Activated naive CD8-positive, alpha-beta T cell (primary cell): Measurements from ENCODE around the gene TBL1X.
A peak's percentile ranks its signal among the peaks of the same experiment; 100 is the strongest.

Experiments used
- H3K27ac Mint-ChIP-seq: one replicate; pipeline ENCODE4 v1.8.0; 2021; ENCODE audit warnings: mixed read lengths
- H3K27me3 Mint-ChIP-seq: one replicate; pipeline ENCODE4 v1.8.0; 2021; ENCODE audit warnings: mixed read lengths
- H3K36me3 Mint-ChIP-seq: one replicate; pipeline ENCODE4 v1.8.0; 2021; ENCODE audit warnings: mixed read lengths
- H3K4me1 Mint-ChIP-seq: one replicate; pipeline ENCODE4 v1.8.0; 2021; ENCODE audit warnings: low read depth, mixed read lengths
- H3K4me3 Mint-ChIP-seq: one replicate; pipeline ENCODE4 v1.8.0; 2021; ENCODE audit warnings: mild to moderate bottlenecking, mixed read lengths
- H3K9me3 Mint-ChIP-seq: one replicate; pipeline ENCODE4 v1.8.0; 2021; ENCODE audit warnings: low read depth, mixed read lengths

Gene TBL1X

DNA sequence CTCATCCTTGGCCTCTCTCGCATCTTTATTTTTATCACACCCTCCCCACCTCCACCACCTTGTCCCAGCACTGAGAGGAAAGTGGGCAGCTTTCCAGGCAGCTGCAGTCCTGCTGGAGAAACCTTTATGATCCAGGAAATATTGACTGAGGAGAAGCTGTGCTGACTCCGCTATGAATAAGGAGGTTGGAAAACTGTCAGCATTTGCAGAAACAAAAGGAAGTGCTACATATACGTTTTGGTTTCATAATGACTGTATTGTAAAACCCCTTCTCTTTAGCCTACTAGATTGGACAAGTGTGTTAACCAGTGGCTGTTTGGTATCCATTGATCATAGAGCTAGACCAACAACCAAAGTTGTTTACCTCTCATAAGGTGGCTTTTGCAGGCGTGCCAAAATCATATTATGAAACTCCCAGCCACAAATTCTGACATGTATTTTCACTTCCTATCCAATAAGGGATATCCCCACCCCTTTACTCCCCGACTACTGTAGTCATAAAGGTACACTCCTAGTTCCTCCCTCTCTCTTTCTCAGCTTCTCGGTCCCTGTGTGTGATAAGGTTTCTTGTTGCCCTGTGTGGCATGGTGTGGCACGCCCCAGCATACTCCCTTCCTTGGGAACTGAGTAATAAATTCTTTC, 212.4 kb downstream of the TBL1X start:
- H3K36me3 Mint-ChIP-seq = peaks cover 15% of the 10 kb centered on the region
- H3K27ac Mint-ChIP-seq = no peak overlapping the region
- no peaks in the 10 kb centered on the region for H3K9me3 Mint-ChIP-seq
- no peaks in the 10 kb centered on the region for H3K27me3 Mint-ChIP-seq
- peak overlapping the region; percentile 17 for H3K4me3 Mint-ChIP-seq
- H3K4me1 Mint-ChIP-seq = peaks cover 27% of the 10 kb centered on the region

DNA sequence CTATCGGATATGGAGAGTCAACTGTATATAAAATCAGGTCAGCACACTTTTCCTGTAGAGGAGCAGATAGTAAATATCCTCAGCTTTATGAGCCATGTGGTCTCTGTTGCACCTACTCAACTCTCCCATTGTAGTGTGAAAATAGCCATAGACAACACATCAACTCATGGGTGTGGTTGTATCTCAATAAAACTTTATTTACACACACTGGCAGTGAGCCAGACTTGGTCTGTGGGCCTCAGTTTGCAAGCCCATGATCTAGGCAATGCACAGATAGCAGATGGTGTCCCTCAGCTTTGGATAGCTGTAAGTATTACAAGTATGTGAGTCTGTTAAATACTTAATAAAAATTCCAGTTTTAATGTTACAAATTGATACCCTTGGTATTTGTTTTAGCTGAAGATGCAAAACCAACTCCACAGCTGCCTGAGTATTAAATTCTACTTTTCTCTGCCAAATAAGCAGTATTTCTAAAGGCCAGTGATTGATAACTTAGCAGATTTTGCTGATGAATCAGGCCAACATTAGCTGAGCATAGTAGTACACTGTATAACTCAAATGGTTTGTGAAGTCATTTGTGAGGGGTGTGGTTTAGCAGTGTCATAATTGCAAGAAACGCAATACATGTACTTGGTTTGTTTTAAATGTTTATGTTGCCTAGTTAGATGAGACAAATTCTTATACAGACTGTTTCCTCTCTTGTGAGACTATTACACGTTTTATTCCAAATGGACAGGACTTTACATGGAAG, 213.5 kb downstream of the TBL1X start:
- Mint-ChIP-seq H3K27me3 (no peaks in the 10 kb centered on the region), H3K4me3 (no peak overlapping the region), H3K4me1 (peaks cover 22% of the 10 kb centered on the region), H3K9me3 (no peaks in the 10 kb centered on the region), H3K27ac (peak overlapping the region; percentile 41), H3K36me3 (peaks cover 10% of the 10 kb centered on the region)

DNA sequence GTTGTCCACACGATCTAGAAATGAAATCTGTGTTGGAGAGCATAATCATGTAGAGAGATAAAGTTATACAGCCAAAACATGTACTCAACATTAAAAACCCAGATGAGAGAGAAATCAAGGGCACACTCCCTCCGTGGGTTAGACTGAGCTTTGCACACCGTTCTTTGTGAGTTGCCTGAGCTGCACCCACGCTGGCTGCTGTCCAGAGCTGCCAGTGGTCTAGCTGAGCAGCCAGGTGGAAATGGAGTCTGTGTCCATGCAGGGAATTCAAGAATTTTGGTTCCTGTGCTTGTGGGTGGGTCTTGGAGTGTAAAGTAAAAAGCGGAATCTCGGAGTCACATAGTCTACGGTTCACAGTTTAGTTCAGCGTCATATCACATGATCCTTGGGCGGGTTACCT, 216.2 kb downstream of the TBL1X start:
- H3K27me3 Mint-ChIP-seq = no peaks in the 10 kb centered on the region
- peaks cover 6% of the 10 kb centered on the region for H3K36me3 Mint-ChIP-seq
- H3K4me1 Mint-ChIP-seq = peaks cover 20% of the 10 kb centered on the region
- no peak overlapping the region for H3K4me3 Mint-ChIP-seq
- H3K9me3 Mint-ChIP-seq = no peaks in the 10 kb centered on the region
- no peak overlapping the region for H3K27ac Mint-ChIP-seq

DNA sequence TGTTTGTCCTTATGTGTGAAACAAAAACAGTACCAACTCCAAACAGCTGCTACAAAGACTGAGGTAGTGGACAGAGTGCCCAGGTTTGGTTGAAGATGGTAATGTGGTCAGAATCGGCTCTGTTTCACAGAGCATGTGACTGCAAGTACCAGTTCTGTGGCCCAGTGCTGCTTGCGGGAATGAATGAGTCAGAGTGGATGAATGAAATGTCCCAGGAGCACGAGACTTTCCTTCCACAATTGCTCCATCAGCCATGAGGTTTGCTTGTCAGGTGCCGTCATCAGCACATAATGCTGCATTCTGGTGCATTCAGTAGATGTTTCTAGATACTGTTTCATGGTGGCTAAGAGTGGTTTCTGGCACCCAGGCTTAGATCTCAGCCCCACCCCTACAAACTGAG, 216.6 kb downstream of the TBL1X start:
- no peak overlapping the region for H3K4me3 Mint-ChIP-seq
- H3K27me3 Mint-ChIP-seq = no peaks in the 10 kb centered on the region
- no peak overlapping the region for H3K27ac Mint-ChIP-seq
- peaks cover 19% of the 10 kb centered on the region for H3K4me1 Mint-ChIP-seq
- H3K9me3 Mint-ChIP-seq = no peaks in the 10 kb centered on the region
- peaks cover 5% of the 10 kb centered on the region for H3K36me3 Mint-ChIP-seq

DNA sequence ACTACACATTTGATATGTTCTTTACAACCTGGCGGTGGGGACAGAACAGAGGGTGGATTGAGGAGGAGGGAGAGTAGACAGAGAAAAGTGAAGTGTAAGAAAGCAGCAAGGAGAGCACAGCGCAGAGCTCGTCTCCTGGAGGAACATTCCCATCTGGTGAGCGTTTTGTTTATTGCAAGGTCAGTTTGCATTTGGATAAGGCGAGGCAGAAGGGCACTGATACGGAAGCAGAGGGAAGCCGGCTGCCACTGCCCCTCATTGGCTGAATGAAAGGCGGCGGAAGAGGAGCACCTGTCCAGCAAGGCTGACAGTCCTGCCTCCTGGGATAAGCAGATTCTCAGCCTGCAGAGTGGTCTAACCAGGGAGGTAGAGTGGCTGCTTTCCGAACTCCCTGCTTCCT, 217.6 kb downstream of the TBL1X start:
- Mint-ChIP-seq H3K4me1 (peaks cover 10% of the 10 kb centered on the region), H3K4me3 (no peak overlapping the region), H3K9me3 (no peaks in the 10 kb centered on the region), H3K27ac (no peak overlapping the region), H3K36me3 (peaks cover 2% of the 10 kb centered on the region), H3K27me3 (no peaks in the 10 kb centered on the region)

DNA sequence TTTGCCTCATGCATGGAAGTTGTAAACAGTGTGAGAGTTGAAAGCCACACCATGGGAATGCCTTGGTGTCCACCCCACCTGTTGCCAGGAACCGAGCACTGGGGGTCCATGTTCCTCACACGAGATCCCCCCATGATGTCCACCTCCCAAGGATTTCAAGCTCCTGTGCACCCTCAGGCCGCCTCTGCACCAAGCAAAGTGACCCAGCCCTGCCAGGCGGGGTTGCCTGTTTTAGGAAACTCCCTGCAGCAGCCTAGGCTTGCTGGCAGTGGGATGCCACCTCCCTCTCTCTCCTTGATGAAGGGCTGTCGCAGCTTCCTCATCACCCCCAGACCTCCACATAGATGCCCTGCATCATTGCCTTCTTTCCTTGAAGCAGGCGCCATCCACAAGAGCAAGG, 218.0 kb downstream of the TBL1X start:
- no peaks in the 10 kb centered on the region for H3K36me3 Mint-ChIP-seq
- peaks cover 7% of the 10 kb centered on the region for H3K4me1 Mint-ChIP-seq
- no peak overlapping the region for H3K27ac Mint-ChIP-seq

DNA sequence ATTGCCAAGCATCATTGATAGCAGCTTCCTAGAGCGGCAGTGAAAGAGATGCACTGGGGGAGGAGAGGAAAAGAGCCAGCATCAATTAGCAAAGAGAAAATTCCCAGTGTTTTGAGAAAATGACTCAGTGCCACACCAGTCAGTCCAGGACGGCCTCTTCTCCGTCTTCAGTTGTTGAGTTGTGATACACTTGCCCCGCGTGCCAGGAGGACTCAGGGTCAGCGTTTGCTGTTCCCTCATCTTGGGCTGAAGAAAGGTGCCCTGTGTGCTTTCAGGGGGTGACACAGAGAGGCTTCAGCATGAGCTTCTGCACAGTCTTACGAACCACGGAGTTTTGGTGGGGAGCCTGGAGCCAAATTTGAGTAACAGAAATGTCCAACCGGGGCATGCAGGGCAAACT, 218.5 kb downstream of the TBL1X start:
- Mint-ChIP-seq H3K36me3 (no peaks in the 10 kb centered on the region), H3K9me3 (no peaks in the 10 kb centered on the region), H3K4me3 (no peak overlapping the region), H3K27me3 (no peaks in the 10 kb centered on the region), H3K27ac (no peak overlapping the region), H3K4me1 (peaks cover 3% of the 10 kb centered on the region)

More for the DNA sequence above, 218.0 kb downstream of the TBL1X start:
- Mint-ChIP-seq H3K9me3 (no peaks in the 10 kb centered on the region), H3K4me3 (no peak overlapping the region), H3K27me3 (no peaks in the 10 kb centered on the region)

DNA sequence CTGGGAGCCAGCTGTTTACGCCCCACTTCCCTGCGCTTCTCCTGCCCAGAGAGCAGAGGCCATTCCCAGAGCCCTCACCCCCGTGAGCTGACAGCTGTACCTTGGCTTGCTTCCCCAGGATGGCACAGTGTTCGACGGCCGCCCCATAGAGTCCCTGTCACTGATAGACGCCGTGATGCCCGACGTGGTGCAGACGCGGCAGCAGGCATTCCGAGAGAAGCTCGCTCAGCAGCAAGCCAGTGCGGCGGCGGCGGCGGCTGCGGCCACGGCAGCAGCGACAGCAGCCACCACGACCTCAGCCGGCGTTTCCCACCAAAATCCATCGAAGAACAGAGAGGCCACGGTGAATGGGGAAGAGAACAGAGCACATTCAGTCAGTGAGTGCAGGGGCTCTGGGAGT, 223.0 kb downstream of the TBL1X start:
- no peaks in the 10 kb centered on the region for H3K9me3 Mint-ChIP-seq
- H3K36me3 Mint-ChIP-seq = no peaks in the 10 kb centered on the region
- H3K27me3 Mint-ChIP-seq = no peaks in the 10 kb centered on the region
- H3K27ac Mint-ChIP-seq = no peak overlapping the region
- no peaks in the 10 kb centered on the region for H3K4me1 Mint-ChIP-seq
- no peak overlapping the region for H3K4me3 Mint-ChIP-seq

DNA sequence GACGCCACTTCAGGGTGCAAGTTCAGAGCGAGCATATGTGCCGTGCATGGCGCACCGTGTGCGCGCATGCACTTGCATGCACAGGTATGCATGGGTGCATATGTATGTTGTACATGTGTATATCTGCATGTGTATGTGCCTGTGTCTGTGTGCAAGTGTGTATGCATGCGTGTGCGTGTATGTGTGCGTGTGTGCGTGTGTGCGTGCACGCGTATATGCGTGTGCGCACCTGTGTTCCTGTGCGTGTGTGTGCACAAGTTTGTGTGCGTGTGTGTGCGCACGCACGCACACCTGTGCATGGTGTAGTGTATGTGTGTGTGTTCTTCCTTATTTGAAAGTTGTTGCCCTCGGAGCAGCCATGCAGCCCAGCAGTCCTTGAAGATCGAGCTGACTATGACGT, 224.0 kb downstream of the TBL1X start:
- Mint-ChIP-seq H3K9me3 (no peaks in the 10 kb centered on the region), H3K36me3 (no peaks in the 10 kb centered on the region), H3K27me3 (no peaks in the 10 kb centered on the region), H3K4me3 (no peak overlapping the region), H3K27ac (no peak overlapping the region), H3K4me1 (no peaks in the 10 kb centered on the region)

DNA sequence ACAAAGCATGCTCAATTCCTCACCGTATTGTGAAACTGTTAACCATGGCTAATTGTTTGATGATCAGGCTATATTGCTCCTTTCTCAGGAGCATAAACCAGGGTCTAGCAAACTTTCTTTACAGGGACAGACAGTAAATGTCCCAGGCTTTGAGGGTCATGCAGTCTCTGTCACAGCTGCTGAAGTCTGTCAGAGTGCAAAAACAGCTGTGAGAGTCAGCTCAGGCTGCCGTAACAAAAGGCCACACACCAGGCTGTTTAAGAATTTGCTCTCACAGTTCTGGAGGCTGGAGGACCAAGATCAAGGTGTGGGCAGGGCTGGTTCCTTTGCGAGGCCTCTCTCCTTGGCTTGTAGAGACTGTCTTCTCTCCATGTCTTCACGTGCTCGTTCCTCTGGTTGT, 225.2 kb downstream of the TBL1X start:
- Mint-ChIP-seq H3K4me1 (no peaks in the 10 kb centered on the region), H3K27ac (no peak overlapping the region), H3K9me3 (no peaks in the 10 kb centered on the region), H3K4me3 (no peak overlapping the region), H3K27me3 (no peaks in the 10 kb centered on the region), H3K36me3 (no peaks in the 10 kb centered on the region)

DNA sequence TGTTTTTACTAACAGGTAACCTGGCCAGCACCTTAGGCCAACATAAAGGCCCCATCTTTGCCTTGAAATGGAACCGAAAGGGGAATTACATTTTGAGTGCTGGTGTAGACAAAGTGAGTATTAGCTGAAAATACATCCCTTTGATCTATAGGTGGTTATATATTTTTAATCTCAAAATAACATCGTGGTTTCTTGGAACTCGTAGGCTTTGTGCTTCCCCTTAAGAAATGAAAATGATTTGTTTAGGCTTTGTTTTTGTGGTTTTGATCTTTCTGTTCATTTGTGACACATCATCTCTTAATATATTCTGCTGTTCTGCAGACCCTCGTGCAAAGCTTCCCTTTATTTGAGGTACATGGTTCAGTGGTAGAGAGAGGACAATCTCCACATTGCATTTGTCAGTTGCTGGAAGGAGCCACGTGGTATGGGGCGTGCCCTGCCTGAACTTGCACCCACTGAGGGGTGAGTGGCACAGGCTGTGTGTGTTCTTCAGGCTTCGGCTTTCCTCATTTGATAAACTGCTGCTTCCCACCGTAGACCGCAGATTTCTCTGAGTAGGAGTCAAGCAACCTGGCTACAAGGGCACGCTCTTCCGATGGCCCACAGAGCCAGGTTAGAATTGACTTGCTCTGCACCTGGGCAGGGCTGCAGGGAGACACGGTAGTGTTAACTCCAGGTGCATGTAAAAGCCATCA, 228.6 kb downstream of the TBL1X start:
- H3K36me3 Mint-ChIP-seq = peaks cover 9% of the 10 kb centered on the region
- H3K4me3 Mint-ChIP-seq = no peak overlapping the region
- H3K27ac Mint-ChIP-seq = no peak overlapping the region
- H3K27me3 Mint-ChIP-seq = no peaks in the 10 kb centered on the region
- H3K4me1 Mint-ChIP-seq = no peaks in the 10 kb centered on the region
- no peaks in the 10 kb centered on the region for H3K9me3 Mint-ChIP-seq

DNA sequence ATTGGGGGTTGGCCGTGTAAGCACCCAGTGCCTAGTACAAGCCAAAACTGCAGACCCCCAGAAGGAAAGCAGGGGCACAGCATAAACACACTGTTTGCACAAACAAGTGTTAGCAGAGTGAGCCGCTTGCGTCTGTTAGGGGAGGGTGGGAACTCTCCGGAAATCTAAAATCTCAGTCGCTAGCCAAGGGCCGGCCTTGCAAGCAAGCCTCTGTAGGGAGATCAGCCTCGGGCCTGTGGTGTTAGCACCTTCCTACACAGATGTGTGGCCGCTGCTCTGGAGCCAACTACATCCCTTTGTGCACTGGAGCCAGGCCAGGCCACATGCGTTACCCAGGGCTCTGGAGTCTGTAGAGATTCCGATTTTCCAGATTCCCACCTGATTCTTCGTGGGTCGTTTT, 233.7 kb downstream of the TBL1X start:
- Mint-ChIP-seq H3K4me3 (no peak overlapping the region), H3K27me3 (no peaks in the 10 kb centered on the region), H3K36me3 (peaks cover 16% of the 10 kb centered on the region), H3K9me3 (no peaks in the 10 kb centered on the region), H3K27ac (no peak overlapping the region), H3K4me1 (no peaks in the 10 kb centered on the region)

DNA sequence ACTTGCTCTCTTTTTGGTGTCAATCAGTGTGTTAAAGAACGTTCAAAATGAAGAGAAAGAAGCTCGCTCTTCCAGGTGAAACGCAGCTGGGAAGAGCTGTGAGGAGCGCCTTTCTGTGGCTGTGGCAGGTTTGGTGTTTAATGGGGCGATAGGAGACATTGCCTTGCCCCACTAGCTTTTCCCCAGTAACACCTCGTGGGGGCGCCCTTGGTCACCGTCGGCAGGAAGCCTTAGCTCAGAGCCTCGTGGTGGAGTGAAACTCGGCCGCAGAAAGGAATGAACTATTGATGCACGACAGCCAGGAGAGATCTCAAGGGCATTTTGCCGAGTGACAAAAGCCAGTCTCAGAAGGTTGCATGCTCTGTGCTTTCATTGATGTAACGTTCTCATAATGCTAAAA, 235.7 kb downstream of the TBL1X start:
- no peak overlapping the region for H3K27ac Mint-ChIP-seq
- no peaks in the 10 kb centered on the region for H3K27me3 Mint-ChIP-seq
- peaks cover 20% of the 10 kb centered on the region for H3K36me3 Mint-ChIP-seq
- H3K9me3 Mint-ChIP-seq = no peaks in the 10 kb centered on the region
- H3K4me3 Mint-ChIP-seq = no peak overlapping the region
- no peaks in the 10 kb centered on the region for H3K4me1 Mint-ChIP-seq

DNA sequence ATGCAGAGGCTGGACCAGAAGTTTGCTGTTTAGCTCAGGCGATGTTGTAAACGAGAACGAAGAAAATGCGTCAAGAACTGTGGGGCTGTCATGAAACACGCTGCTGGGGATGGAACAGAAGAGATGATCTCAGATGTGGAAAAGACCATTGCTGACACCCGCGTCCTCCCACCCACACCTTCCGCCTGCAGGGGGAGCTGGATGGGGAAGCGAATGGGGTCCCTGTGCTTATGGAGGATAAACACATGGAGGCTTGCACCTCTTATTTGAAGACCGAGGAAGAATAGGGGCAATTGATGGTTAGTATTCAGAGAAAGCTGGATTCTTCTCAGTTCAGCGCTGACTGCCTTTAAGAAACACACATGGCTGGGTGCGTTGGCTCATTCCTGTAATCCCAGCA, 236.9 kb downstream of the TBL1X start:
- H3K9me3 Mint-ChIP-seq = no peaks in the 10 kb centered on the region
- no peak overlapping the region for H3K4me3 Mint-ChIP-seq
- no peak overlapping the region for H3K27ac Mint-ChIP-seq
- H3K36me3 Mint-ChIP-seq = peaks cover 15% of the 10 kb centered on the region
- no peaks in the 10 kb centered on the region for H3K4me1 Mint-ChIP-seq
- H3K27me3 Mint-ChIP-seq = no peaks in the 10 kb centered on the region

DNA sequence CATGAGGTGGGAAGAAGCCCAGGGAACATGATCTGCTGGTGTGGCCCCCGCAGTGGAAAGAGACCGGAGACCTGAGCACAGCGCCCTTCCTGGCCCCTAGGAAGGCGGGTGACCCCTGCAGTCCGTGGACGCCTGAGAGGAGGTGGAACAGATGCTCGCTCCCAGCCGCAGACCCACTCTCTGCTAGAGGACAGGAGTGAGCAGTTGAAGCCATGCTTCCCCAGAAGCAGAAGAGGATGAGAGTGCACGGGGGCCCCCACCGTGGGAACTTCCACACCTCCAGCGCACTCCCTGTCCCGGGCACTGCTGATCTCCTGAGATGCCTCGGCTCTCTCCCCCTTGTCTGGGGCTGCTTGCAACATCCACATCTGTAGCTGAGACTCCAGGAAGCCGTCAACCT, 238.5 kb downstream of the TBL1X start:
- H3K27ac Mint-ChIP-seq = no peak overlapping the region
- H3K4me1 Mint-ChIP-seq = peaks cover 4% of the 10 kb centered on the region
- peaks cover 13% of the 10 kb centered on the region for H3K36me3 Mint-ChIP-seq
- H3K9me3 Mint-ChIP-seq = no peaks in the 10 kb centered on the region
- H3K27me3 Mint-ChIP-seq = no peaks in the 10 kb centered on the region
- H3K4me3 Mint-ChIP-seq = no peak overlapping the region
